ENCODE data around the gene RGS19.

The RGS19 gene

DNA sequence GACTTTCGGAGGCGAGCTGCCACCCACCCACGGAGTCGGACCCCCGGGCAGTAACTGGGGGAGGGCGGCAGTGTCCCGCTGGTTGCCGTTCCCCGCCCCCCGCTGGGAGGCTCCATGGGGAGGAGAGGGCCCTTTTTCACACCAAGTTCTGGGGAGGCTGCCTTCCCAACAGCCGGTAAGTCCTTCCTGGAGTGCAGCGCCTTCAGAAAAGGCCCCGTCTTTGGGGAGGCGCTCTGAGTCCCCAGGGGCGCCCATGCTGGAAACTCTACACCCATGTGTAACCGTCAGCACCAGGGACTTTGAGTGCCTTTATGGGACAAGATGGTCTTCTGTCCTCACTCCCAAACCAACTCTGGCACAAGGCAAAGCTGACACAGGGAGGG is 29.4 kb downstream of the RGS19 start:
- no peak for TF ChIP-seq CTCF (IDR thresholded peaks at IDR 0.05; ENCODE audit: low read depth, low read length)
- DNase-seq (ENCODE audit: low read depth in 2 of 2), result peak in 1 of 2 donors; percentile 52
- H3K4me3 ChIP-seq (replicated peaks in 1 of 2; ENCODE audit: low read depth in 2 of 2, low read length in 2 of 2), result no peak overlapping the region

GRCh38 chr20:64049060-64049877 is 30.0 kb downstream of the RGS19 start, which contains the start of gene SOX18:
Gene SOX18 (minus strand): TSS chr20:64049639. CDS start chr20:64049516, 123 bp downstream.
- TF ChIP-seq CTCF (IDR thresholded peaks at IDR 0.05; ENCODE audit: low read depth, low read length), result no peak
- peak; percentile 29 to 56 for DNase-seq (ENCODE audit: low read depth in 2 of 2)
- H3K4me3 ChIP-seq (replicated peaks in 1 of 2; ENCODE audit: low read depth in 2 of 2, low read length in 2 of 2), result peak within 1 kb of the TSS in 1 of 2 donors; percentile 44

- peak overlapping the region in 1 of 2 donors; percentile 44 for H3K4me3 ChIP-seq (replicated peaks in 1 of 2; ENCODE audit: low read depth in 2 of 2, low read length in 2 of 2)
- DNase-seq (ENCODE audit: low read depth in 2 of 2), result no peak
- no peak for TF ChIP-seq CTCF (IDR thresholded peaks at IDR 0.05; ENCODE audit: low read depth, low read length)
Measured at GRCh38 chr20:64048402-64049044, 30.8 kb downstream of the RGS19 start.

DNA sequence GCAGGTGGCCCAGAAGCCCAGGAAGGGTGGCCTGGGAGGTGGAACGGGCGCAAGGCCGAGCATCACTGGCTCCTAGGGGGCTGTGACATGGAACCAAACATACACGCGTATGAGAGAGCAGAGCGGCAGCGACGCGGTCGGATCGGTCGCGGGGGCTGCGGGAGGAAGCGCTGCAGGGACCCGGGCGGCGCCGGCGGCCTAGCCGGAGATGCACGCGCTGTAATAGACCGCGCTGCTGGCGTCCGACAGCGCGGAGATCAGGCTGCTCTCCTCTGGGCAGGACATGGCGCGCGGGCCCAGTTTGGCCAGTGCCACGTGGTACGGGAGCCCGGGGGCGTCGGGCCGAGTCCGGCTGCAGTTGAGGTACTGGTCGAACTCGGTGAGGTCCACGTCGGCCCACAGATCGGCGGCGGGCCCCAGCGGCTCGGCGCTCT is 31.3 kb downstream of the RGS19 start:
- peak overlapping the region in 1 of 2 donors; percentile 30 for H3K4me3 ChIP-seq (replicated peaks in 1 of 2; ENCODE audit: low read depth in 2 of 2, low read length in 2 of 2)
- no peak for TF ChIP-seq CTCF (IDR thresholded peaks at IDR 0.05; ENCODE audit: low read depth, low read length)
- no peak for DNase-seq (ENCODE audit: low read depth in 2 of 2)

GRCh38 chr20:64047046-64047389 is 32.3 kb downstream of the RGS19 start:
- H3K4me3 ChIP-seq (replicated peaks in 1 of 2; ENCODE audit: low read depth in 2 of 2, low read length in 2 of 2), result no peak overlapping the region
- DNase-seq (ENCODE audit: low read depth in 2 of 2), result no peak
- TF ChIP-seq CTCF (IDR thresholded peaks at IDR 0.05; ENCODE audit: low read depth, low read length), result no peak

DNA sequence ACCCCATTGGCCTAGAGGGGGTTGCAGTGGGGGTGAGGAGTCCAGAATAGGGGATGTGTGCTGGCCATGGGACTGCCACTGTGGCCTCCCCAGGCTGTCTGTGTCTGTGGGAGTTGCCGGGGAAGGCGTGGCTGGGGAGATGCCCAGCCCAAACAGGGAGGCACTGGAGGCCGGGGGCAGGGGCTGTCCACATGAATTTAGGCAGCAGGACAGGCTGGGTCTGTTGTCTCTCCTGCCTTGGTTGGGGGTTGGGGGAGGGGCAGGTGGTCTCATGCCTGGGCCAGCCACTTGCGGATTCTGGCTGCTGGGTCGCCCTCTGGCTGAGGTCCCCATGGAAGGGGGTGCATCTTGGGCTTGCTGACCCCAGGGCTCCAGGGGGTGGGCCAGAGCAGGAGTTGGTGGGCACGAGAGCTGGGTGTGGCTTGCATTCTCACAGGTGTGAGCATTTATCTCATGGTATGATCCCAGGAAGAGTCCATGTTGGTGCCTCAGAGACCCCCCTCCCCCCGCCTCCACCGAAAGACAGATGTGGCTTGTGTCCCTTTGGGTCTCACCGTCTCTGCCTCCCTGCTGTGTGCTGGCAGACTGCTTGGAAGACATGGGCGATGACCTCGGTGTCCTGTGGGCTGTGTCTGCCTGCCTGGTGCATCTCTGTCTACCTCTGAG is 33.8 kb downstream of the RGS19 start:
- TF ChIP-seq CTCF (IDR thresholded peaks at IDR 0.05; ENCODE audit: low read depth, low read length), result no peak
- H3K4me3 ChIP-seq (replicated peaks in 1 of 2; ENCODE audit: low read depth in 2 of 2, low read length in 2 of 2), result no peak overlapping the region
- no peak for DNase-seq (ENCODE audit: low read depth in 2 of 2)
